HTR-8/SVneo (cell line): ENCODE data around the gene MT1E.
"Not testable (repeated sequence)": the region's sequence is repeated elsewhere in the genome, so short reads cannot be mapped to it uniquely, and the experiment has no call there.

Experiments
- DNase-seq: peaks from one replicate; pipeline ENCODE4 v3.0.0; 2011; ENCODE audit warnings: low spot score, mixed read lengths; ENCODE audit not compliant: insufficient read length
- FAIRE-seq: peaks from 2 replicates; lab custom pipeline; 2011; peaks lifted over from hg19 to GRCh38; lab: Jason Lieb, UNC

Gene MT1E

DNA sequence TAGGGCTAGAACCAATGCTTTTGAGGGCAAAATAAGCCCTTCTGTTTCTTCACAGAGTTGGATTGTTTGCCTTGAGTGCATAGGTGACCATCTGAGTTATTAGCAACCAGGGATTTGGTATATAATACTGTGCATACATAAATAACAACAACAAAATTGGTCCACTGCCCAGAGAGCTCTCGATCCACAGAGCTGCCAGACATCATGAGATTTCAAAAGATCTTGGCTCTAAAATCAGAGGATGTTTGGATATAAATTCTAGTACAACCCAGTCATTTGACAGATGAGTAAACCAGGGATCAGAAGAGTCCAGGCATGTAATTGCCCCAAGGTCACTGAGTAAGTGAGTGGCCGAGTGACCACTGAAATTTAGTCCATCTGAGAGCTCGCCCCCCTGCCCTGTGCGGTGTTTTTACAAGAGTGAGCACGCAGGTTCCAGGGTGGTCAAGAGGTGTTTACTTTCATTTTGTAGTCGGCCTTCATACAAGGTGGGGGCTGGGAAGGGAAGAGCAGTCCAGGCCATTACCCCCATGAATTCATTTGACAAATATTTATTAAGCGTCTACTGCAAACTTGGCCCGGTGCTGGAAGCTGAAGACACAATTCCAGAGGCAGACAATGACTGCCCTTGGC, 19.0 kb upstream of the MT1E start:
- peak; percentile 54 for DNase-seq

DNA sequence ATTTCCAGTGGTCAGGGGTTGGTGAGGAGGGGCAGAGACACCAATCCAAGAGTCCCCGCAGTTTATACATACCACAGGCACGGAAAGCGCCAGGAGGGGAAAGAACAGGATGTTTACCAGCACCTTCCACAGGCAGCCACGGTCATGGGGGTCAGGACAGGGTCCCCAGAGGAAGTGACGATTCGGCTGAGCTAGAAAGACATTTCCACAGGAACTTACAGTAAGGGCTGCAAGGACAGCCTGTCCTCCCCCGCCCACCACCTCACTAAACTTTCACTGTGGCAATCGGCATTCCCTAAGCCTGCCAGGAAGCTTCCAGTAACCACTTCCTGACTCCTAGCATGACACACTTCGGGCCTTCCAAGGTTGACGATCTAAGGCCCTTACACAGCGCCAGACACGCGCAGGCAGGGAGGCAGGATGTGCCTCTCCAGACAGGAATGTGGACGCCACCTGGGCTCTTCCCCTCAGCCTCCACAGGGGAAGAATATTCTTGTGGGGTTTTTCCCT, 18.4 kb upstream of the MT1E start:
- peak; percentile 33 for FAIRE-seq
- DNase-seq, result peak; percentile 89

More for the DNA sequence above, 19.0 kb upstream of the MT1E start:
- no peak for FAIRE-seq

DNA sequence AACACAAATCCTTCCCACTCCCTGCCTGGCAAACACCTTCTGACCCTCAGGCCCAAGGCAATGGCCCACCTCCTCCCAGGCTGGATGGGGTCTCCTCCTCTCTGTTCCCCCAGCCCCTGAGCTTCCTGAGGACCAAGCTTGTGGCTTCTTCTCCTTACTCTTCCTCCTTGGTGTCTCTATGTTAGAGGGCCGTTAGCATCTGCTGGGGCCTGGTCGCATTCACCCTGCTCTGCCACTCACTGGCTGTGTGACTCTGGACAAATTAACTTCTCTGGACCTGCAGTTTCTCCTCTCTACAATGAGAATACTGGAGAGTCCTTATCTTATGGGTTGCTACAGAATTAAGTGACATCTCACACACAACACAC, 17.9 kb upstream of the MT1E start:
- no peak for FAIRE-seq
- DNase-seq, result no peak

DNA sequence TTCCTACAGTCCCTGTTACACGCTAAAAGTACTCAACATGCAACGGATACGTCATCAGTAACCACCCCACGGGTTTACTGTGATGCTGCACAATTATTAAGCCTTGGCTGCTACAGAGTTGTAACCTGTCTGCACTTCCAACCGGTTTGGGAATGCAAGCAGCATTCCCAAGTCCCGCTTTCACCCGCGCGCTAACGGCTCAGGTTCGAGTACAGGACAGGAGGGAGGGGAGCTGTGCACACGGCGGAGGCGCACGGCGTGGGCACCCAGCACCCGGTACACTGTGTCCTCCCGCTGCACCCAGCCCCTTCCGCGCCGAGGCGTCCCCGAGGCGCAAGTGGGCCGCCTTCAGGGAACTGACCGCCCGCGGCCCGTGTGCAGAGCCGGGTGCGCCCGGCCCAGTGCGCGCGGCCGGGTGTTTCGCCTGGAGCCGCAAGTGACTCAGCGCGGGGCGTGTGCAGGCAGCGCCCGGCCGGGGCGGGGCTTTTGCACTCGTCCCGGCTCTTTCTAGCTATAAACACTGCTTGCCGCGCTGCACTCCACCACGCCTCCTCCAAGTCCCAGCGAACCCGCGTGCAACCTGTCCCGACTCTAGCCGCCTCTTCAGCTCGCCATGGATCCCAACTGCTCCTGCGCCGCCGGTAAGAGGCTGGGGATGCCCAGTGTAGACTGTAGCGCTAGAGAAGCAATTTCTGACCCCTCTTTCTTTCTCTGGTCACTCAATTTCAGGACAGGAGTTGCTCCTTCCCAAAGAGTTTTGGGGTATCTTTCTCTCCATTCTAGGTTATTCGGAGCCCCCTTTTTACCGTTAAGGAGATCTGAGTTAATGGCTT, 17.3 kb upstream of the MT1E start, which contains the start of gene MT2A:
TSS of gene MT2A (plus strand) at position 542 of the 833 bp plus-strand sequence. CDS start at position 614, 72 bp downstream.
- DNase-seq, result peak; percentile 83
- FAIRE-seq, result peak; percentile 54

DNA sequence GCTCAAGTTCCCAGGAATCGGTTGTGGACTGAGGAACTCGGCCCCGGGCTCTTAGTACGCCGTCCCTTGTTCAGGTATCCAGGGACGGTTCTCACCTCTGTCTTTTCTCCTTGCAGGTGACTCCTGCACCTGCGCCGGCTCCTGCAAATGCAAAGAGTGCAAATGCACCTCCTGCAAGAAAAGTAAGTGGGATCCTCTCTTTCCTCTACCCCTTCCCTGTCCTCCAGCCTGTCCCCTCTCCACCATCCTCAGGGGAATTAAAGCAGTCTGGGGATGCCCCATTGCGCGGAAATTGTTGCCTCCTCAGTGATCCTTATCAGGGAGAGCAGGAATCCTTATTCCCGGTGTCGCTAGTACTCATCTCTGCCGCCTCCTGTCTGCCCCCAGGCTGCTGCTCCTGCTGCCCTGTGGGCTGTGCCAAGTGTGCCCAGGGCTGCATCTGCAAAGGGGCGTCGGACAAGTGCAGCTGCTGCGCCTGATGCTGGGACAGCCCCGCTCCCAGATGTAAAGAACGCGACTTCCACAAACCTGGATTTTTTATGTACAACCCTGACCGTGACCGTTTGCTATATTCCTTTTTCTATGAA, 16.6 kb upstream of the MT1E start:
- DNase-seq (no peak), FAIRE-seq (no peak)

DNA sequence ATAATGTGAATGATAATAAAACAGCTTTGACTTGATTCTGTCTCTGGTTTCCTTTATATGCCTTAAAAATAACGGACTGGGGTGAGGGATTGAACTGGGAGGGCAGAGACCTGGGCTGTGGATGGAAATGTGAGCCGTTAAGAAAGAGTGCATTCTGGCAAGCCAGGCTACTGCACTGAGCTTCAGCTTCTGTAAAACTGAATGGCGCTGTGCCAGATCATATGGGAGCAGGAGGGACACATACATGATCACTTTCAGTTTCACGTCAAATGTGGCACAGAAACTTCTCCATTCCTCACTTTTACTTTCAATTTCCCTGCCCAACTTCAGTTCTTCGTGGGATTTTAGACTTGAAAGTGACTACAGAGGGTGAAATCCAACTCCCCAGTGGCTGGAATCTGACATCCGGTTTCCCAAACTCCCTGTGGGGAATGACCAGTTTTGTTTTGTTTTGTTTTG, 16.1 kb upstream of the MT1E start:
- DNase-seq (no peak), FAIRE-seq (no peak)

DNA sequence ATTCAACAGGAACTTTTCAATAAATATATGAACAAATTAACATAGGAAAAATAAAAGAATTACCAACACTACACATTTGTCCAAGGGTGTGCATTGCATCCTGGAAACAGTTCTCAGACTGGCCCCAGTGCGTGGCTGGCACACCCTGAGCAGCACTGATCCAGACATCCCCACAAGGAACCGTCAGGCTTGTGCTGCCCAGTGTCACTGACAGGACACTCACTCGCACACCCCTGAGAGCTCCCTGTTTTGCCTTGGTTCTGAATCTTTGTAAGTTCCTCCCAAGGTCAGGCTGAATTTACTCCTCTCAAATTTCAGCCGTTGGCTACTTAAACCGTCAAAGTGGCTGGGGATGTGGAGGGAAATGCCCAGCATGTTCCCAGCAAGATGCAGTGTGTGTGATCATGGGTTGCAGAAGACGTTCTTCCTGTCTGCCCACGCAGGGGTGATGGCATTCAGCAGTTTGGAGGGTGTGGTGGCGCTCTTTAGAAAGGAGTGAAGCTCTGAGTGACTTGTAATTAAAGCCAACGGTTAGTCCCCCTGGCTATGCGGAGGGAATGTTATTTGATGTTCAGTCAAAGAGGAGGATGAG, 15.5 kb upstream of the MT1E start:
- FAIRE-seq, result peak; percentile 69

DNA sequence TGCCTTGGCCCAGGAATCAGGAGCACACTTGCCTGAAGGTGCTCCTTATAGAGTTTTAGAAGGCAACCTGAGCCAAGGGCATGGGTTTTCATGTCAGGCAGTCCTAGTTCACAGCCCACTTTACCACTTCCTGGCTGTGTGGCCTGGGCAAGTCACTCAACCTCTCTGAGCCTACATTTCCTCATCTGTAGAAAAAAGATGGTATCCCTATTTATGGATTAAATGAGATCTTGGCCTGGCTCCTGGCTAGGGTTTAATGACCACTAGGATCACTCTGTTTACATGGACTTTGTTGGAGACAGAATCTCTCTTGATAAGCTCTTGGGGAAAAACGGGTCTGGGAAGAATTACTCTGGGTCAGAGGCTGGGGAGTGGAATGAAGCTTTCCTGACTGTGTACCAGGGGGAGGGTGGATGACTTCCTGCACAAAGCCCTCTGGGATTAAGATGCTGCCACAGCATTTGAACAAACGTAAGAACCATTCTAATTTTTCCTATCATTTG, 14.9 kb upstream of the MT1E start:
- FAIRE-seq, result no peak

More for the DNA sequence above, 15.5 kb upstream of the MT1E start:
- DNase-seq, result no peak

DNA sequence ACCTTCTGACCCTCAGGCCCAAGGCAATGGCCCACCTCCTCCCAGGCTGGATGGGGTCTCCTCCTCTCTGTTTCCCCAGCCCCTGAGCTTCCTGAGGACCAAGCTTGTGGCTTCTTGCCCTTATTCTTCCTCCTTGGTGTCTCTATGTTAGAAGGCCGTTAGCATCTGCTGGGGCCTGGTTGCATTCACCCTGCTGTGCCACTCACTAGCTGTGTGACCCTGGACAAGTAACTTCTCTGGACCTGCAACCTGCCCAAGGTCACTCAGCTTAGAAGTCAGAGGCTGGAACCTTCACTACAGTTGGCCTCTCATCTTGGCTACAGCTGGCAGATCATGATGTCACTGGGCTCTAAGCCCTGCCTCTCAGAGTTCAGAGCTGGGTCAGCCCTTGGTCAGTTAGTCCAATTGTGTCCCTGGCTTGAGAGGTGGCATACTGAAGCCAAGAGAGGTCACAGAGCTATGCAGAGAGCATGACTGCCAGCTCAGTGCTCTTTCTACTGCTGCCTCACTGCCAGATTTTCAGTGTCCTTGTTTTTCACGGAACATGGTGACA, 14.2 kb upstream of the MT1E start:
- FAIRE-seq (no peak), DNase-seq (no peak)

More for the DNA sequence above, 14.9 kb upstream of the MT1E start:
- DNase-seq, result no peak

DNA sequence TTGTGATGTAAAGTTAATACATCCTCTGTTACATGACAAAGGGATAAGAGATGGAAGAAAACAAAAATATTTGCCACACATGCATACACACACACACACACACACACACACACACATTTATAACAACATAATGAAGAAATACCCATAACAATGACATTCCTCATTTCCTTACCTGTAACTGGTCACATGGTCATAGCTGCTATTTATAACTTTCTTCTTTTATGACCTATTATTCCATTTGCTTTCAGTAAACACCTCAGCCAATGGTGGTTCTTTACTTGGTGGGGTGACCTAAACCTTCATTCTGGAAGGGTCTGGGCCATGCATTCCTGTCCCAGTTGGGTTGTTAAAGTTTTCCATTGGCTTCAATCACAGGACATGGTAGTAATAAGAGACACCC, 11.9 kb upstream of the MT1E start:
- no peak for FAIRE-seq
- no peak for DNase-seq

DNA sequence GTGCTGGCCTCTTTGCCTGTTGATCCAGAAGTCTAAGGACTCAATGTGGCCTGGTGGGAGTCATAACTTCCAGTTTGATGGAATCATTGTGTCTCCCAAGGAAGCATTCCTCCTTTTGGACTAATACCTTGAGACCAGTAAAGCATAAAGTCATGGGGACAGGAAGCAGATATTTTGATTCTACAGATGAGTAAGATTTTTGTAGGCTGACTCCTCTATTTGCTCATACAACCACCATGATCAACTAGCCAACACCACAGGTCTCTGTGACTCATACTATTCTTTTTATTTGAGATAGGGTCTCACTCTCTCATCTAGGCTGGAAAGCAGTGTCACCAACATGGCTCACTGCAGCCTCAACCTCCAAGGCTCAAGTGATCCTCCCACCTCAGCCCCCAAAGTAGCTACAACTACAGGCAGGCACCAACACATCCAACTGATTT, 11.0 kb upstream of the MT1E start:
- peak; percentile 13 for FAIRE-seq

DNA sequence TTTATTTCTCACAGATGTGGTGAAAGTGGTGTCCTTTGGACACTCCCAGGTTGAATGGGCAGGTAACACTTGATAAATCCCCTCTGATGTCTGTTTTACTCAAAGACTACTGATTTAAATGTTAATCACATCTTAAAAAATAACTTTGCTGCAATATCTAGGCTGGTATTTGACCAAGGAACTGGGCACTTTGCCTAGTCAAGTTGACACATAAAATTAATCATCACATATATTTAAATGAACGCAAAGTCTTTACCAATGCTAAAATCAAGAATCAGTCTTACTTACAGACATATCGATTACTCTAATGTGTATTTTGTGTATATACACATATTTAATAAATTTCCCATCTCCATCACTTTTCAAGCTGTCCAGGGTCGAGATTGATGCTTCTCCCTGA, 10.2 kb upstream of the MT1E start:
- DNase-seq (no peak), FAIRE-seq (no peak)

More for the DNA sequence above, 11.0 kb upstream of the MT1E start:
- no peak for DNase-seq

DNA sequence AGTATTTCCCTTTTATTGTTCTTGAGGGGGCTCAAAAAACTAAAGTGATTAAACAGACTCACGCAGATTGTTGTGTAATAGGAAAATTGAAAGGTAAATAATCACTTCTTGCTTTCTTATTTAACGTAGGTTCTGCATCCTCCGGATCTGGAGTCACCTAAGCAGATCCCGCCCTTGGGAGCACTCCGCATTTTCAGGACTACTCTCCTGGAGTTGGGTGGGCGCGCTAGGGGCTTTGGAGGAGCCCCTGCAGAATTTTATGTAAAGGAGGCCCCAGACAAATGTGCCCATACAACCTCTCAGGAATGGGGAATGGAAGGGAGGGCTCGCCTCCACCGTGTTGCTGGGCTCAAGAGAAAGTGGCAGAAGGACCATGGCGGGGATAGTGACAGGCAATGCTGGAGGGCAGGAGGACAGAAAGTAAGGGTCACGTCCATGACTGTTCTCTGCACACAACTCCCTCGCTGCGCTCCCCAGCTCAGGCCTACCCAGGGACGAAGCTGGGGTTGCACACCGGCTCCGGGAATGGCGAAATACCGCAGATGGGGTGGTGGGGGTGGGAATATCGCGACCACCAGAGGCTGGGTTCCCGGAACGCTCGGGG, 8.9 kb upstream of the MT1E start:
- no peak for FAIRE-seq
- no peak for DNase-seq

DNA sequence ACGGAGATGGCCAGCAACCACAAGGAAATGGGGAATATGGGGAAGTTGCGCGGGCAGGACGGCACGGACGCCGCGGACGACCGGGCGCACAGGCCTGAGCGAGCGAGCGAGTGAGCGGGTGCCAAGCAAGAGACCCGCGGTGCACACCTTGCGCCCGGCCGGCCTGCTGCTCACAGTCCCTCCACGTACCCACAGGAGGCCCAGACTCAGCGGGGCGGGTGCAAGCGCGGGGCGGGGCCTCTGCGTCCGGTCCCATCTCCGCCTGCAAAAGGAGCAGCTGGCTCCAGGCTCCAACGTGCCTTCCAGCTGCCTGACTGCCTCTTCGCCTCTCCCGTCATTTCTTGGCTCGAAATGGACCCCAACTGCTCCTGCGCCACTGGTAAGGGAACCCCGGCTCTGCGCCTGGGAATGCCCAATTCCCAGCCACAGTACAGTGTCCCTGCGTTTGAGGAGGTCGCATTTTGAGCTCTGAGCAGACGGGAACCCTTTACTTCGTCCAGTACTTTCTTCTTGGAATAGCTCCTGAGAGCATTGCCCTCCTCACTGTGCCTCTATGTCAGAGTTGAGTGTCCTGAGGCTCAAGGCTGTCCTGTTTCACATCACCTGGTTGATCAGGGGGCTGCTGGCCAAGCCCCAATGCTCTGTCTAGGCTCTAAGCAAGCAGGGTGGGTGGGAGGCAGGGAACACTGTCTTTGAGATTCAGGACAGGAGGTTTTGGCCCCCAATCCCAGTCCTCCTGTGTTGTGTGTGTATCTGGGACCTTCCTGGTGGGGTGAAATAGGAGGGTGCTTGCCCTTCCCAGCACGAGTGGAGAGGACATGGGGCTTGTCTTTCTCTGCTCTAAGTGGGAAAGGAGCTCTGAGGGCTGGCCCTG, 8.1 kb upstream of the MT1E start:
- DNase-seq (no peak), FAIRE-seq (no peak)

DNA sequence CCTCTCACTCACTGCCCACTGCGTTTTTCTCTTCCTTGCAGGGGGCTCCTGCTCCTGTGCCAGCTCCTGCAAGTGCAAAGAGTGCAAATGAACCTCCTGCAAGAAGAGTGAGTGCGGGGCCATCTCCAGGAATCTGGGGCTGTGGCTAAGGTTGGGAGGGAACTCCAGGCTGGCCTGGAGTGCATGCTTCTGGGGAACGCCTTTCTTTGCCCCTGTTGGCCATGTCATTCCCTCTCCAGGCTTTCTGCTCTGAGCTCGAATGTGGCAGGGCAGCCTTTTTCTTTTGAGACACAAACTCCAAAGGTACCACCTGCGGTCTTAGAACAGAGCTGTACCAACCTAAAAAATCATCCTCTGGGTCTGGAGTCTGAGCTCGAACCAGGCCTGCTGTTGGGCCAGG, 7.4 kb upstream of the MT1E start:
- no peak for FAIRE-seq
- DNase-seq, result no peak

DNA sequence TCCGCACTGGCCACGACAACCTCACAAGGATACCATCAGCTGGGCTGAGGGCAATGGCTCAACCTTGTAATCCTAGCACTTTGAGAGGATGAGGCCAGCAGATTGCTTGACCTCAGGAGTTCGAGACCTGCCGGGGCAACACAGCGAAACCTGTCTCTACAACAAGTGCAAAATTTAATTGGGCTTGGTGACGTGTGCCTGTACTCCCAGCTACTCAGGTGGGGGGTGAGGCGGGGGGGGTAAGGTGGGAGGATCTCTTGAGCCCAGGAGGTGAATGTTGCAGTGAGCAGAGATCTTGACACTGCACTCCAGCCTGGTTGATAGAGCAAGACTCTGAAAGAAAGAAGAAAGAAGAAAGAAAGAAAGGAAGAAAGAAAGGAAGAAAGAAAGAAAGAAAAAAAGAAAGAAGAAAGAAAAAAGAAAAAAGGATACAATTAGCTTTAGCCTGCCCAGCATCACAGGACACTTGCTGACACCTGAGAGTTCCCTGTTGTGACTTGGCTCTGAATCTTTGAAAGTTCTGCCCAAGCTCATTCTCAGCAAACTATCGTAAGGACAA, 5.2 kb upstream of the MT1E start:
- FAIRE-seq, result no peak
- no peak for DNase-seq

DNA sequence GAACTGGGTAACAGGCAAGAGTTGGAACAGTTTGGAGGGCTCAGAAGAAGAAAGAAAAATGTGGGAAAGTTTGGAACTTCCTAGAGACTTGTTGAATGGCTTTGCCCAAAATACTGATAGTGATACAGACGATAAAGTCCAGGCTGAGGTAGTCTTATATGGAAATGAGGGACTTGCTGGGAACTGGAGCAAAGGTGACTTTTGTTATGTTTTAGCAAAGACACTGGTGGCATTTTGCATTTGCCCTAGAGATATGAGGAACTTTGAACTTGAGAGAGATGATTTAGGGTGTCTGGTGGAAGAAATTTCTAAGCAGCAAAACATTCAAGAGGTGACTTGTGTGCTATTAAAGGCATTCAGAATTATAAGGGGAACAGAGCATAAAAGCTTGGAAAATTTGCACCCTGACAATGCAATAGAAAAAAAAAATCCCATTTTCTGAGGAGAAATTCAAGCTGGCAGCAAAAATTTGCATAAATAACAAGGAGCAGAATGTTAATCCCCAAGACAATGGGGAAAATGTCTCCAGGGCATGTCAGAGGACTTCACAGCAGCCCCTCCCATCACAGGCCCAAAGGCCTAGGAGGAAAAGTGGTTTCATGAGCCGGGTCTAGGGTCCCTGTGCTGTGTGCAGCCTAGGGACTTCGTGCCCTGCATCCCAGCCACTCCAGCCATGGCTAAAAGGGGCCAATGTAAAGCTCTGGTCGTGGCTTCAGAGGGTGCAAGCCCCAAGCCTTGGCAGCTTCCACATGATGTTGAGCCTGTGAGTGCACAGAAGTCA, 3.7 kb upstream of the MT1E start:
- not testable (repeated sequence) for FAIRE-seq, DNase-seq
